D721Med (cell line): ENCODE data around the gene PTPN14.

Experiments used
- DNase-seq: peaks from one replicate; pipeline ENCODE4 v3.0.0; 2011; ENCODE audit warnings: low spot score; ENCODE audit not compliant: insufficient read length
- FAIRE-seq: peaks from 2 replicates; lab custom pipeline; 2011; peaks lifted over from hg19 to GRCh38; lab: Jason Lieb, UNC
- CTCF ChIP-seq: IDR thresholded peaks from 2 replicates; pipeline ENCODE4 v1.5.1; 2012; ENCODE audit warnings: mild to moderate bottlenecking, control low read depth; ENCODE audit not compliant: insufficient read depth; ENCODE audit errors: missing control alignments

Gene PTPN14

GRCh38 chr1:214317734-214318133 lies 233.7 kb downstream of the PTPN14 start:
- TF ChIP-seq CTCF, result no peak
- no peak for DNase-seq
- no peak for FAIRE-seq

GRCh38 chr1:214317300-214317699 lies 234.1 kb downstream of the PTPN14 start:
- no peak for TF ChIP-seq CTCF
- FAIRE-seq (no peak), DNase-seq (no peak)

GRCh38 chr1:214316593-214316992 lies 234.8 kb downstream of the PTPN14 start:
- FAIRE-seq (no peak), DNase-seq (no peak)
- no peak for TF ChIP-seq CTCF

GRCh38 chr1:214314178-214314843 lies 237.1 kb downstream of the PTPN14 start:
- no peak for TF ChIP-seq CTCF
- FAIRE-seq (no peak), DNase-seq (no peak)

- FAIRE-seq (no peak), DNase-seq (no peak)
- no peak for TF ChIP-seq CTCF
These were observed 238.8 kb downstream of the PTPN14 start for GRCh38 chr1:214312530-214313051.

GRCh38 chr1:214310777-214311690 lies 240.4 kb downstream of the PTPN14 start:
- peak; percentile 89 for FAIRE-seq
- no peak for TF ChIP-seq CTCF
- no peak for DNase-seq

GRCh38 chr1:214310010-214310409 lies 241.4 kb downstream of the PTPN14 start:
- peak; percentile 75 for FAIRE-seq
- no peak for TF ChIP-seq CTCF
- no peak for DNase-seq
